ENCODE measurements around the gene SLC38A5. TPM values are rescaled to one million over a fixed set of nuclear protein-coding genes. Genes with fewer than 3 reads are reported as not detected.
"Not testable (repeated sequence)": the region's sequence is repeated elsewhere in the genome, so short reads cannot be mapped to it uniquely, and the experiment has no call there.

The SLC38A5 gene
- total RNA-seq, 1 donor from 2014 or later: 36.0 TPM

DNA sequence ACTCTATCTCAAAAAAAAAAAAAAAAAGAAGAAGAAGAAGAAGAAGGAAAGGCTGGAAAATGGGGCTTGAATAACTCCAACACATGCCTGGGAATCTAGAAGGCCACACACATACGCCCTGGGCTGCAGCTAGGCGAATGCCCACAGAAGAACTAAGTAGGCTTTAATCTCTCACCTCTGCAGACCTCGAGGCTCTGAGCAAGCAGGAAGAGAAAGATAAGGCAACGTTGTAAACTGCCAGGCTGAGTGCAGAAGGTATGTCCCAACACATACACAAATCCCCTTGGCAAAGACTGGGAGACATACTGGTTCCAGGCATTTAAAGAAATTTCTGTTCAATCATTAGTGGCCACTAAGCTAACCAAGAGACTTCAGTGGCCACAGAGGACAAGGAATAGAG is 18.4 kb downstream of the SLC38A5 start:
- Mint-ChIP-seq H3K4me1 (ENCODE audit: low read depth, unreplicated experiment) (no peaks in the 10 kb centered on the region), H3K4me3 (ENCODE audit: unreplicated experiment) (no peak overlapping the region), H3K9me3 (ENCODE audit: unreplicated experiment) (no peaks in the 10 kb centered on the region), H3K27ac (ENCODE audit: unreplicated experiment) (no peak overlapping the region), H3K27me3 (ENCODE audit: low read depth, unreplicated experiment) (no peaks in the 10 kb centered on the region), H3K36me3 (ENCODE audit: low read depth, unreplicated experiment) (peaks cover 2% of the 10 kb centered on the region)
- H2AFZ ChIP-seq (ENCODE audit: low read depth, low read length): no peak overlapping the region
- no peaks in the 10 kb centered on the region for H3K9me3 ChIP-seq (ENCODE audit: insufficient read depth, low read depth, low read length)
- H3K79me2 ChIP-seq (ENCODE audit: insufficient read depth, low read length): no peaks in the 10 kb centered on the region
- H3K27ac ChIP-seq (ENCODE audit: low read depth, low read length): no peak overlapping the region
- FAIRE-seq (no peak), DNase-seq (ENCODE audit: low read depth) (no peak)
- no peaks in the 10 kb centered on the region for H3K27me3 ChIP-seq (ENCODE audit: insufficient read depth, low read length)
- H3K4me1 ChIP-seq (ENCODE audit: insufficient read depth, low read length): no peaks in the 10 kb centered on the region
- H3K36me3 ChIP-seq (ENCODE audit: insufficient read depth, low read length): no peaks in the 10 kb centered on the region
- H3K4me3 ChIP-seq (ENCODE audit: insufficient read depth, low read depth, low read length): no peak overlapping the region
- H3K9ac ChIP-seq (ENCODE audit: low read length): no peak overlapping the region
- no peaks in the 10 kb centered on the region for H4K20me1 ChIP-seq (ENCODE audit: insufficient read depth, low read length)
- H3K4me2 ChIP-seq (ENCODE audit: low read length): no peak overlapping the region
- TF ChIP-seq, protein P1, sequence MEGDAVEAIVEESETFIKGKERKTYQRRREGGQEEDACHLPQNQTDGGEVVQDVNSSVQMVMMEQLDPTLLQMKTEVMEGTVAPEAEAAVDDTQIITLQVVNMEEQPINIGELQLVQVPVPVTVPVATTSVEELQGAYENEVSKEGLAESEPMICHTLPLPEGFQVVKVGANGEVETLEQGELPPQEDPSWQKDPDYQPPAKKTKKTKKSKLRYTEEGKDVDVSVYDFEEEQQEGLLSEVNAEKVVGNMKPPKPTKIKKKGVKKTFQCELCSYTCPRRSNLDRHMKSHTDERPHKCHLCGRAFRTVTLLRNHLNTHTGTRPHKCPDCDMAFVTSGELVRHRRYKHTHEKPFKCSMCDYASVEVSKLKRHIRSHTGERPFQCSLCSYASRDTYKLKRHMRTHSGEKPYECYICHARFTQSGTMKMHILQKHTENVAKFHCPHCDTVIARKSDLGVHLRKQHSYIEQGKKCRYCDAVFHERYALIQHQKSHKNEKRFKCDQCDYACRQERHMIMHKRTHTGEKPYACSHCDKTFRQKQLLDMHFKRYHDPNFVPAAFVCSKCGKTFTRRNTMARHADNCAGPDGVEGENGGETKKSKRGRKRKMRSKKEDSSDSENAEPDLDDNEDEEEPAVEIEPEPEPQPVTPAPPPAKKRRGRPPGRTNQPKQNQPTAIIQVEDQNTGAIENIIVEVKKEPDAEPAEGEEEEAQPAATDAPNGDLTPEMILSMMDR (IDR thresholded peaks at IDR 0.05; ENCODE audit: insufficient read depth, low read depth, low read length): no peak
- TF ChIP-seq EZH2 (IDR thresholded peaks at IDR 0.05; ENCODE audit: insufficient read depth, low read length): no peak

DNA sequence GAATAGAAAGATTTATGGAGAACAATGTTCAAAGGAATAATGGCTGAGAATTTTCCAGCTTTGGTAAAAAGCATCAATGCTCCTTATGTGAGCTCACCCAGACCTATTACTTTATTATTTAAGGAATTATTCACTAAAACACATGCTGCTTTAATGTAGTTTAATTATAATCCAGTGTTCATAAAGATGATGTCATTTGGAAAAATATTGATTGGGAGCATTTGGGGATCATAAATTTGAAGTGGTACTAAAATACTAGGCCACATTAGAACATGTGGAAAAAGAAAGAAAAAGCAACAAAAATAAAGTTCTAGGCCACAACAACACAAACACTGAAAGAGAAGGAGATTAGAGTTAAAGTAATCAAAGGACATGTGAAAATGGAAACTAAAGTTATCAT is 20.0 kb downstream of the SLC38A5 start:
- H3K36me3 ChIP-seq (ENCODE audit: insufficient read depth, low read length): no peaks in the 10 kb centered on the region
- H3K9ac ChIP-seq (ENCODE audit: low read length): no peak overlapping the region
- Mint-ChIP-seq H3K36me3 (ENCODE audit: low read depth, unreplicated experiment) (peaks cover 2% of the 10 kb centered on the region), H3K4me3 (ENCODE audit: unreplicated experiment) (no peak overlapping the region), H3K27me3 (ENCODE audit: low read depth, unreplicated experiment) (no peaks in the 10 kb centered on the region), H3K9me3 (ENCODE audit: unreplicated experiment) (no peaks in the 10 kb centered on the region), H3K4me1 (ENCODE audit: low read depth, unreplicated experiment) (no peaks in the 10 kb centered on the region), H3K27ac (ENCODE audit: unreplicated experiment) (no peak overlapping the region)
- H3K4me2 ChIP-seq (ENCODE audit: low read length): no peak overlapping the region
- TF ChIP-seq, protein P1 (IDR thresholded peaks at IDR 0.05; ENCODE audit: insufficient read depth, low read depth, low read length): no peak
- TF ChIP-seq EZH2 (IDR thresholded peaks at IDR 0.05; ENCODE audit: insufficient read depth, low read length): no peak
- H3K27me3 ChIP-seq (ENCODE audit: insufficient read depth, low read length): no peaks in the 10 kb centered on the region
- H2AFZ ChIP-seq (ENCODE audit: low read depth, low read length): no peak overlapping the region
- DNase-seq (ENCODE audit: low read depth): no peak
- no peaks in the 10 kb centered on the region for H3K79me2 ChIP-seq (ENCODE audit: insufficient read depth, low read length)
- H3K4me1 ChIP-seq (ENCODE audit: insufficient read depth, low read length): no peaks in the 10 kb centered on the region
- no peak overlapping the region for H3K27ac ChIP-seq (ENCODE audit: low read depth, low read length)
- no peaks in the 10 kb centered on the region for H3K9me3 ChIP-seq (ENCODE audit: insufficient read depth, low read depth, low read length)
- H4K20me1 ChIP-seq (ENCODE audit: insufficient read depth, low read length): no peaks in the 10 kb centered on the region
- no peak overlapping the region for H3K4me3 ChIP-seq (ENCODE audit: insufficient read depth, low read depth, low read length)
- no peak for FAIRE-seq

GRCh38 chrX:48447201-48447600 is 22.9 kb downstream of the SLC38A5 start:
- not testable (repeated sequence) for H3K9ac ChIP-seq (ENCODE audit: low read length); FAIRE-seq; H3K4me3 ChIP-seq (ENCODE audit: insufficient read depth, low read depth, low read length); H3K27ac ChIP-seq (ENCODE audit: low read depth, low read length); H3K4me3 Mint-ChIP-seq (ENCODE audit: unreplicated experiment); H3K9me3 Mint-ChIP-seq (ENCODE audit: unreplicated experiment); DNase-seq (ENCODE audit: low read depth); H3K36me3 ChIP-seq (ENCODE audit: insufficient read depth, low read length); H3K36me3 Mint-ChIP-seq (ENCODE audit: low read depth, unreplicated experiment); H3K27ac Mint-ChIP-seq (ENCODE audit: unreplicated experiment); H4K20me1 ChIP-seq (ENCODE audit: insufficient read depth, low read length); H3K27me3 Mint-ChIP-seq (ENCODE audit: low read depth, unreplicated experiment); H3K4me1 Mint-ChIP-seq (ENCODE audit: low read depth, unreplicated experiment); H3K79me2 ChIP-seq (ENCODE audit: insufficient read depth, low read length); H3K9me3 ChIP-seq (ENCODE audit: insufficient read depth, low read depth, low read length); H2AFZ ChIP-seq (ENCODE audit: low read depth, low read length); H3K4me2 ChIP-seq (ENCODE audit: low read length); H3K27me3 ChIP-seq (ENCODE audit: insufficient read depth, low read length); H3K4me1 ChIP-seq (ENCODE audit: insufficient read depth, low read length)

GRCh38 chrX:48433713-48434112 is 36.3 kb downstream of the SLC38A5 start:
- H3K4me1 Mint-ChIP-seq (ENCODE audit: low read depth, unreplicated experiment); H3K36me3 Mint-ChIP-seq (ENCODE audit: low read depth, unreplicated experiment); H3K4me1 ChIP-seq (ENCODE audit: insufficient read depth, low read length); FAIRE-seq; H3K4me3 Mint-ChIP-seq (ENCODE audit: unreplicated experiment); H4K20me1 ChIP-seq (ENCODE audit: insufficient read depth, low read length); H3K27me3 Mint-ChIP-seq (ENCODE audit: low read depth, unreplicated experiment); H3K9me3 Mint-ChIP-seq (ENCODE audit: unreplicated experiment); H3K79me2 ChIP-seq (ENCODE audit: insufficient read depth, low read length); DNase-seq (ENCODE audit: low read depth); H3K27ac ChIP-seq (ENCODE audit: low read depth, low read length); H3K27me3 ChIP-seq (ENCODE audit: insufficient read depth, low read length); H3K9me3 ChIP-seq (ENCODE audit: insufficient read depth, low read depth, low read length); H3K4me2 ChIP-seq (ENCODE audit: low read length); H3K9ac ChIP-seq (ENCODE audit: low read length); H3K27ac Mint-ChIP-seq (ENCODE audit: unreplicated experiment); H2AFZ ChIP-seq (ENCODE audit: low read depth, low read length); H3K4me3 ChIP-seq (ENCODE audit: insufficient read depth, low read depth, low read length); H3K36me3 ChIP-seq (ENCODE audit: insufficient read depth, low read length): not testable (repeated sequence)

- H3K27me3 Mint-ChIP-seq (ENCODE audit: low read depth, unreplicated experiment); H3K79me2 ChIP-seq (ENCODE audit: insufficient read depth, low read length); H3K9ac ChIP-seq (ENCODE audit: low read length); H3K36me3 Mint-ChIP-seq (ENCODE audit: low read depth, unreplicated experiment); H3K27ac ChIP-seq (ENCODE audit: low read depth, low read length); H3K4me2 ChIP-seq (ENCODE audit: low read length); FAIRE-seq; H3K9me3 Mint-ChIP-seq (ENCODE audit: unreplicated experiment); H3K36me3 ChIP-seq (ENCODE audit: insufficient read depth, low read length); H3K4me3 Mint-ChIP-seq (ENCODE audit: unreplicated experiment); H3K4me3 ChIP-seq (ENCODE audit: insufficient read depth, low read depth, low read length); H2AFZ ChIP-seq (ENCODE audit: low read depth, low read length); H4K20me1 ChIP-seq (ENCODE audit: insufficient read depth, low read length); H3K4me1 Mint-ChIP-seq (ENCODE audit: low read depth, unreplicated experiment); H3K27me3 ChIP-seq (ENCODE audit: insufficient read depth, low read length); H3K27ac Mint-ChIP-seq (ENCODE audit: unreplicated experiment); H3K9me3 ChIP-seq (ENCODE audit: insufficient read depth, low read depth, low read length); H3K4me1 ChIP-seq (ENCODE audit: insufficient read depth, low read length): not testable (repeated sequence)
- peak; percentile 41 for DNase-seq (ENCODE audit: low read depth)
Measured at GRCh38 chrX:48430166-48430565, 39.9 kb downstream of the SLC38A5 start.
